DND-41 (cell line): ENCODE data around the gene GPR17.

Experiments
- EZH2 ChIP-seq: IDR thresholded peaks from 3 replicates; pipeline ENCODE4 v1.6.1; 2012; ENCODE audit warnings: borderline replicate concordance, low read depth, mild to moderate bottlenecking, moderate library complexity, low read length, inconsistent platforms; ENCODE audit not compliant: severe bottlenecking
- TF ChIP-seq, protein P1 (sequence below): IDR thresholded peaks from 2 replicates; pipeline ENCODE4 v1.5.1; 2012; ENCODE audit warnings: borderline replicate concordance, low read length, moderate library complexity, mild to moderate bottlenecking; ENCODE audit not compliant: poor library complexity, severe bottlenecking; ENCODE audit errors: extremely low read depth

DNA sequence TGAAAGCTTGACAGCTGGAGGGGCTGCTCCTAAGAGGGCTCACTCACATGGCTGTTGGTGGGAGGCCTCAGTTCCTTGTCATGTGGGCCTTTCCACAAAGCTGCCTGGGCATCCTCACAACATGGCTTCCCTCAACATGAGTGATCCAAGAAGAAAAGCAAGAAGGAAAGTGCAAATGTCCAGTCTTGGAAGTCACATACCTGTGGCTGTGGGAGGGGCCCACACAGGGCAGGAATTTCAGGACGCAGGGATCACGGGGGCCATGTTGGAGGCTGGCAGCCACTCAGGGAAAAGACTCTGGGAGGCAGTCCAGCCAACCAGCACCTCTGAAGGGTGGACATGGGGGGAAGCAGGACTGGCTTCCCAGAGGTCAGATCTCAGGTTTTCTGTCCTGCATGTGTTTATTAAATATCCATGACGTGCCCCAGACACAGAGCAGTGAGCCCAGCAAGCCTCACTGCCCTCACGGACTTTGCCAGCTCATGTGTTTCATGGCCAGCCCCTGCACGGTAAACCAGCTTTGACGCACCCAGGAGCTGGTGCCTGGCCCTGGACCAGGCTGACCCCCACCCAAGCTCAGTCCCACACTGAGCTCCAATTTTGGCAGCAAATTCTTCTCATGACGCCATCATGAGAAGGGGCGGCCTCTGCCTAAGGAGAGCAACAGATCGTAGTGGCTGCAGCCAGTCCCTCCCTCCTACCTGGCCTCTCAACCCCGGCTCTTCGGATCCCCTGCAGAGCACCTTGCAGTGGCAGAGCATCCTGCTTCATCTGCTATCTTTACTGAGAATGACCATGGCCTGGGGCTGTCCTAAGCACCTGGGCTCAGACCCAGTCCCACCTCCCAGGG, 34.7 kb upstream of the GPR17 start:
- TF ChIP-seq, protein P1, sequence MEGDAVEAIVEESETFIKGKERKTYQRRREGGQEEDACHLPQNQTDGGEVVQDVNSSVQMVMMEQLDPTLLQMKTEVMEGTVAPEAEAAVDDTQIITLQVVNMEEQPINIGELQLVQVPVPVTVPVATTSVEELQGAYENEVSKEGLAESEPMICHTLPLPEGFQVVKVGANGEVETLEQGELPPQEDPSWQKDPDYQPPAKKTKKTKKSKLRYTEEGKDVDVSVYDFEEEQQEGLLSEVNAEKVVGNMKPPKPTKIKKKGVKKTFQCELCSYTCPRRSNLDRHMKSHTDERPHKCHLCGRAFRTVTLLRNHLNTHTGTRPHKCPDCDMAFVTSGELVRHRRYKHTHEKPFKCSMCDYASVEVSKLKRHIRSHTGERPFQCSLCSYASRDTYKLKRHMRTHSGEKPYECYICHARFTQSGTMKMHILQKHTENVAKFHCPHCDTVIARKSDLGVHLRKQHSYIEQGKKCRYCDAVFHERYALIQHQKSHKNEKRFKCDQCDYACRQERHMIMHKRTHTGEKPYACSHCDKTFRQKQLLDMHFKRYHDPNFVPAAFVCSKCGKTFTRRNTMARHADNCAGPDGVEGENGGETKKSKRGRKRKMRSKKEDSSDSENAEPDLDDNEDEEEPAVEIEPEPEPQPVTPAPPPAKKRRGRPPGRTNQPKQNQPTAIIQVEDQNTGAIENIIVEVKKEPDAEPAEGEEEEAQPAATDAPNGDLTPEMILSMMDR = no peak
- no peak for TF ChIP-seq EZH2
